Activated CD4-positive, alpha-beta memory T cell treated with anti-CD3 and anti-CD28 coated beads, Interleukin-2, amount 10 ng/mL, durations not matched to agents 7 days and 5 days (primary cell): ENCODE measurements around the gene GUCD1. TPM values are rescaled to one million over a fixed set of nuclear protein-coding genes. Genes with fewer than 3 reads are reported as not detected.

Experiments used
- total RNA-seq, 2 experiments: library from RNA; stranded (reverse); gene quantifications; one replicate each; pipeline ENCODE4 v1.2.3, GENCODE V29; 2021

GUCD1 gene
- total RNA-seq, 2 experiments from 2014 or later = 115 to 118 TPM

Other genes with a start within 250 kb of the GUCD1 start
- gene ADORA2A, start 127.5 kb downstream of the GUCD1 start, total RNA-seq = 10 to 100 TPM; 19.7 to 19.8 TPM
- under 1 TPM; 0.30 to 0.33 TPM for gene UPB1, start 59.8 kb downstream of the GUCD1 start, total RNA-seq
- 10 to 100 TPM; 87.1 to 93.5 TPM for gene SNRPD3, start 861 bp upstream of the GUCD1 start, total RNA-seq
- gene LRRC75B, start 37.9 kb upstream of the GUCD1 start, total RNA-seq = 1 to 10 TPM in 1 of 2 experiments, under 1 TPM in 1; 0.93 to 2.1 TPM
- gene GGT1, start 48.1 kb upstream of the GUCD1 start, total RNA-seq = 10 to 100 TPM; 64.6 to 68.4 TPM
- gene PIWIL3, start 219.6 kb upstream of the GUCD1 start, total RNA-seq = not detected